Muscle layer of duodenum (tissue), 2 donors: ENCODE results near the gene KCNK18.
A peak's percentile ranks its signal among the peaks of the same experiment; 100 is the strongest.

Experiments
- H3K27ac ChIP-seq: one replicate; pipeline ENCODE4 v1.7.0; 2013; ENCODE audit warnings: mild to moderate bottlenecking, low read length
- H3K27me3 ChIP-seq: one replicate; pipeline ENCODE4 v1.7.0; 2013; ENCODE audit warnings: low read depth, mild to moderate bottlenecking, control low read depth, low read length
- H3K36me3 ChIP-seq, 2 donors: one replicate each; pipeline ENCODE4 v1.7.0; 2013; ENCODE audit warnings: low read length in 2 of 2, control low read depth in 1 of 2, mild to moderate bottlenecking in 1 of 2; ENCODE audit not compliant: insufficient read depth in 2 of 2, control insufficient read depth in 1 of 2
- H3K4me1 ChIP-seq, 2 donors: one replicate each; pipeline ENCODE4 v1.7.0; 2013; ENCODE audit warnings: low read length in 2 of 2, mild to moderate bottlenecking in 2 of 2, control low read depth in 1 of 2, moderate library complexity in 1 of 2; ENCODE audit not compliant: insufficient read depth in 2 of 2, control insufficient read depth in 1 of 2
- H3K4me3 ChIP-seq, 2 donors: one replicate each; pipeline ENCODE4 v1.7.0; 2013; ENCODE audit warnings: low read length in 2 of 2, low read depth in 1 of 2, mild to moderate bottlenecking in 1 of 2
- H3K9me3 ChIP-seq, 2 donors: one replicate each; pipeline ENCODE4 v1.7.0; 2013; ENCODE audit warnings: low read length in 2 of 2, control low read depth in 1 of 2, mild to moderate bottlenecking in 1 of 2; ENCODE audit not compliant: control insufficient read depth in 1 of 2
- donor health status: healthy.

The KCNK18 gene

DNA sequence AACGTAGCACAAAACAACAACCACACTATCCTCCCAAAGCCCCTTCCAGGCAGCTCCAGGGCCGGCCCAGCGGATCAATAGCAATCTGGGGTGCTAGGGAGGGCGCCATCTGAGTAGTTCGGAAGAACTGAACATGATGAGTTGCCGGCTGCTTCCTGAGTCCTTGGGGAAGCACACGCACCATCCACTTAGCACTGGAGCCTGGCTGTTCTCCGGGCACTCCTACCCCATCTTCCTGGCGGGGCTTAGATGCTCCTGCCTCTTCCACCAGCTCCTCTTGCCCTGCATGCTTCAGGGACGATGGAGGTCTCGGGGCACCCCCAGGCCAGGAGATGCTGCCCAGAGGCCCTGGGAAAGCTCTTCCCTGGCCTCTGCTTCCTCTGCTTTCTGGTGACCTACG, at the start of gene KCNK18:
TSS of gene KCNK18 (plus strand) at position 301 of the 400 bp plus-strand sequence. CDS start at position 301, 0 bp downstream.
- Histone ChIP-seq H3K27ac (no peak within 1 kb of the TSS), H3K4me1 (no peaks in the 10 kb centered on the region), H3K4me3 (no peak within 1 kb of the TSS), H3K9me3 (no peaks in the 10 kb centered on the region), H3K27me3 (no peaks in the 10 kb centered on the region), H3K36me3 (no peaks in the 10 kb centered on the region)

GRCh38 chr10:117148284-117148683, 49.0 kb upstream of the KCNK18 start:
- peaks cover 14% of the 10 kb centered on the region for H3K27me3 ChIP-seq
- peaks cover 11 to 12% of the 10 kb centered on the region in 2 donors for H3K9me3 ChIP-seq

DNA sequence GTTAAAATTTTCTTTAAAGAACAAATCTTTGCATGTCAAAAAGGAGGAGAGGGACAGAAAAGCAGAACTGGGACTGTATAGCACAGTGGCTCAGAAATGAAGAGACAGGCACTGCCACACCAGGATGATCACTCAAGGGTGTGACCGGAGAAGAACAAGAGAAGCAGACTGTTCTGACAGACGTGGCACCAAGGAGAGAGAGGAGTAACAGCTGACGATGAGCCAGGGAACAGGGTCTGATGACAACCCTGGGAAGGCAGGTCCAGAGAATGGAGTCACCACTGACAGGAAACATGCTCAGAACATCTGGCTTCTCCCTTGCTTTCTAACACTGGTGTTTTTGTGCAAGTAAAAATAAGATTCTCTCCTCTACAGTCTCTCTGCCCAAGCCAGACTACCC, 44.6 kb upstream of the KCNK18 start:
- peaks cover 14% of the 10 kb centered on the region for H3K27me3 ChIP-seq

More at GRCh38 chr10:117148284-117148683, 49.0 kb upstream of the KCNK18 start:
- Histone ChIP-seq H3K4me1 (no peaks in the 10 kb centered on the region), H3K27ac (no peak overlapping the region), H3K36me3 (no peaks in the 10 kb centered on the region), H3K4me3 (no peak overlapping the region)

GRCh38 chr10:117158297-117158696, 39.0 kb upstream of the KCNK18 start:
- H3K4me3 ChIP-seq, result no peak overlapping the region
- no peak overlapping the region for H3K27ac ChIP-seq

More for the DNA sequence above, 44.6 kb upstream of the KCNK18 start:
- no peak overlapping the region for H3K27ac ChIP-seq
- no peaks in the 10 kb centered on the region for H3K36me3 ChIP-seq
- no peak overlapping the region for H3K4me3 ChIP-seq
- H3K4me1 ChIP-seq, result no peaks in the 10 kb centered on the region
- H3K9me3 ChIP-seq, result no peaks in the 10 kb centered on the region

GRCh38 chr10:117159390-117159789, 37.9 kb upstream of the KCNK18 start:
- Histone ChIP-seq H3K4me1 (peaks cover 0 to 18% of the 10 kb centered on the region in 2 donors), H3K36me3 (no peaks in the 10 kb centered on the region), H3K27ac (no peak overlapping the region), H3K9me3 (peaks cover 0 to 3% of the 10 kb centered on the region in 2 donors), H3K4me3 (no peak overlapping the region), H3K27me3 (peaks cover 70% of the 10 kb centered on the region)

More at GRCh38 chr10:117158297-117158696, 39.0 kb upstream of the KCNK18 start:
- Histone ChIP-seq H3K4me1 (peaks cover 0 to 13% of the 10 kb centered on the region in 2 donors), H3K27me3 (peaks cover 59% of the 10 kb centered on the region), H3K36me3 (no peaks in the 10 kb centered on the region), H3K9me3 (peaks cover 0 to 3% of the 10 kb centered on the region in 2 donors)

GRCh38 chr10:117160567-117160966, 36.7 kb upstream of the KCNK18 start:
- no peak overlapping the region for H3K4me3 ChIP-seq
- peaks cover 0 to 3% of the 10 kb centered on the region in 2 donors for H3K9me3 ChIP-seq
- no peak overlapping the region for H3K27ac ChIP-seq
- no peaks in the 10 kb centered on the region for H3K36me3 ChIP-seq
- peaks cover 79% of the 10 kb centered on the region for H3K27me3 ChIP-seq
- H3K4me1 ChIP-seq, result peaks cover 0 to 24% of the 10 kb centered on the region in 2 donors

DNA sequence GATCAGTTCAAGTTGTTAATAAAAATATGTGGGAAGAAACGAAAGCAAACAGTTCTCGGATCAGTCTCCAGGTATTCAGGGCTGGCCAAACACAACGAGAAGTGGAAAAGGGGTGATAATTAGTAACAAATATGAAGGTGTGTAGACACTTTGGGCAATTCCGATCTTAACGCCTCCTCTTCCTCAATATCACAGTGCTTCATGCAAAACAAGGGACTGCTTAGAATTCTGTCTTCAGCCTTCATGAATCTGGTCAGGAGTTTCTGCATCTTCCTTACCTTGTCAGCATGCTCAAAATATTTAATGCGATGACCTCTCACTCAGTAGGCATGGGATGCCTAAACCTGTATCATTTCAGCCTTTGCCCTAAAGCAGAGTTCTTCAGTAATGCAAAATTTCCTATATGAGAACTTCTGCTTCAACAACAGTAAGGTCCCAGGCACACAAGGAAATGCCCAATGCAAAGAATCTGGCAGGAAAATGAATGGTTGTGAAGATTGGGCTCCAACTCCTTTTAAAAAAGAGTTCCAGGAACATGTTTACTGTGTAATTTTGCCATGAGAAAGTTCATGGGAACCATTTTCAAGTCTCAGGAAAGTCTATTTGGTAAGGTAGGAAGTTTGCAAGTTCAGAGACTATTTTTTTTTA, 35.8 kb upstream of the KCNK18 start:
- H3K27ac ChIP-seq, result no peak overlapping the region
- no peak overlapping the region for H3K4me3 ChIP-seq
- H3K27me3 ChIP-seq, result peaks cover 85% of the 10 kb centered on the region
- peaks cover 0 to 3% of the 10 kb centered on the region in 2 donors for H3K9me3 ChIP-seq
- H3K36me3 ChIP-seq, result no peaks in the 10 kb centered on the region
- peaks cover 0 to 33% of the 10 kb centered on the region in 2 donors for H3K4me1 ChIP-seq

- Histone ChIP-seq H3K36me3 (no peaks in the 10 kb centered on the region), H3K4me1 (peaks cover 0 to 41% of the 10 kb centered on the region in 2 donors), H3K4me3 (peak overlapping the region in 1 of 2 donors; percentile 28), H3K9me3 (peaks cover 0 to 3% of the 10 kb centered on the region in 2 donors), H3K27me3 (peaks cover 94% of the 10 kb centered on the region), H3K27ac (no peak overlapping the region)
These were observed 34.9 kb upstream of the KCNK18 start for GRCh38 chr10:117162093-117163060.

DNA sequence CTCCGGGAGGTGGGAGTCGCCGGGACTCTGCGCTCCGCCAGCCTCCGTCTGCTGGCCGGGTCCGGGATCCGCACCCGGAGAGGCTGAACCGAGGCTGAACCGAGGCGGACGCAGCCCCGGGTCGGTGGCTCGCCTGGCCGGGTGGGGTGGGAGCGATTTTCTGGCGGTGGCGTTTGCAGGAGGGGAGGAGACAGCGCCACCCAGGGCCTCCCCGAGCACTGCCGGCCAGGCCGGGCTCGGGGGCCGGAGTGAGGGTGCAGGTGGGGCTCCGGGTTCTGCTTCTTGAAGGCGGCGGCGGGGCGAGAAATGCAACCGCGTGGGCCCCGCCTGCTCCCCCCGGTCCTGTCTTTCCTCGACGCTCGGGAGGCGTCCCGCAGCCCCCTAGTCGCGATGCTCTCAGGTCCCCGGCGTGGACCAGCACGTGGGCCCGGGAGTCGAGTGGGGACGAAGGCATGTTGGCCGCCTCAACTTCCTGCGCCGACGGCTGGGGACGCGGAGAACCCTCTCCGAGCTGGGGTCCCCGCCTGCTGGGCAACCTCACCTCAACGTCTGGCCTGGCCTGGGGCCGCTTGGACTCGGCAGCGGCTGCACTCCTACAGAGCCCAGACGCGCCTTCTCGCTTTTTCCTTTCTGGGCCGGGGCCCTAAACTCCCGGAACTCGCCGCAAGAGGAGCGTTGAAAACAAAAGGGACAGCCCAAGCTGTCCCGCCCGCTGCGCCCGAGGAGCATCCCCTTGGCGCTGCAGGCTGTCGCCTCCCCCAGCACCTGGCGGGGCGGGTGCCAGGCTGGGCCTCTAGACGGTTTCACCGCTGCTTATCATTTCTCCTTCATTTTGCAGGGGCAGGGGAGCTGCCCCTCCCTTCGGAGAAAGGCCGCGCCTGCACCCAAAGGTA, 34.0 kb upstream of the KCNK18 start:
- H3K36me3 ChIP-seq, result no peaks in the 10 kb centered on the region
- H3K27me3 ChIP-seq, result peaks cover 92% of the 10 kb centered on the region
- H3K4me1 ChIP-seq, result peaks cover 0 to 50% of the 10 kb centered on the region in 2 donors
- no peak overlapping the region for H3K27ac ChIP-seq
- peaks cover 0 to 3% of the 10 kb centered on the region in 2 donors for H3K9me3 ChIP-seq
- H3K4me3 ChIP-seq, result peak overlapping the region in 1 of 2 donors; percentile 28

- no peaks in the 10 kb centered on the region for H3K9me3 ChIP-seq
- peaks cover 90% of the 10 kb centered on the region for H3K27me3 ChIP-seq
- no peaks in the 10 kb centered on the region for H3K36me3 ChIP-seq
- H3K27ac ChIP-seq, result no peak overlapping the region
- peaks cover 0 to 51% of the 10 kb centered on the region in 2 donors for H3K4me1 ChIP-seq
- no peak overlapping the region for H3K4me3 ChIP-seq
These were observed 33.2 kb upstream of the KCNK18 start for GRCh38 chr10:117163954-117164548.
